Tibial nerve (tissue), 3 donors: ENCODE results near the gene TMEM245.

Experiments
- POLR2A ChIP-seq, 2 donors: fragments of 450-650 bp; IDR thresholded peaks; one replicate each; pipeline ENCODE4 v1.6.1; 2017; ENCODE audit warnings: antibody characterized with exemption in 2 of 2, mild to moderate bottlenecking in 2 of 2, moderate library complexity in 2 of 2
- TF ChIP-seq, protein P1 (sequence below), 5 experiments: fragments of 200-600 bp in 3 of 5; fragments of 450-650 bp in 2 of 5; sonication (generic) in 3 of 5; IDR thresholded peaks; one replicate each; pipeline ENCODE4 v1.5.1; 2016 to 2019; ENCODE audit warnings: antibody characterized with exemption in 5 of 5, mild to moderate bottlenecking in 3 of 5, moderate library complexity in 2 of 5

- no peak for TF ChIP-seq POLR2A (IDR thresholded peaks at IDR 0.05)
- TF ChIP-seq, protein P1, sequence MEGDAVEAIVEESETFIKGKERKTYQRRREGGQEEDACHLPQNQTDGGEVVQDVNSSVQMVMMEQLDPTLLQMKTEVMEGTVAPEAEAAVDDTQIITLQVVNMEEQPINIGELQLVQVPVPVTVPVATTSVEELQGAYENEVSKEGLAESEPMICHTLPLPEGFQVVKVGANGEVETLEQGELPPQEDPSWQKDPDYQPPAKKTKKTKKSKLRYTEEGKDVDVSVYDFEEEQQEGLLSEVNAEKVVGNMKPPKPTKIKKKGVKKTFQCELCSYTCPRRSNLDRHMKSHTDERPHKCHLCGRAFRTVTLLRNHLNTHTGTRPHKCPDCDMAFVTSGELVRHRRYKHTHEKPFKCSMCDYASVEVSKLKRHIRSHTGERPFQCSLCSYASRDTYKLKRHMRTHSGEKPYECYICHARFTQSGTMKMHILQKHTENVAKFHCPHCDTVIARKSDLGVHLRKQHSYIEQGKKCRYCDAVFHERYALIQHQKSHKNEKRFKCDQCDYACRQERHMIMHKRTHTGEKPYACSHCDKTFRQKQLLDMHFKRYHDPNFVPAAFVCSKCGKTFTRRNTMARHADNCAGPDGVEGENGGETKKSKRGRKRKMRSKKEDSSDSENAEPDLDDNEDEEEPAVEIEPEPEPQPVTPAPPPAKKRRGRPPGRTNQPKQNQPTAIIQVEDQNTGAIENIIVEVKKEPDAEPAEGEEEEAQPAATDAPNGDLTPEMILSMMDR (IDR thresholded peaks at IDR 0.05) = no peak
Measured at GRCh38 chr9:109092587-109092986, 27.2 kb downstream of the TMEM245 start.
